ENCODE results near the gene SH3RF2. TPM values are rescaled to one million over a fixed set of nuclear protein-coding genes. Genes with fewer than 3 reads are reported as not detected.

SH3RF2 gene
- polyA plus RNA-seq, 3 donors from 2014 or later: not detected

DNA sequence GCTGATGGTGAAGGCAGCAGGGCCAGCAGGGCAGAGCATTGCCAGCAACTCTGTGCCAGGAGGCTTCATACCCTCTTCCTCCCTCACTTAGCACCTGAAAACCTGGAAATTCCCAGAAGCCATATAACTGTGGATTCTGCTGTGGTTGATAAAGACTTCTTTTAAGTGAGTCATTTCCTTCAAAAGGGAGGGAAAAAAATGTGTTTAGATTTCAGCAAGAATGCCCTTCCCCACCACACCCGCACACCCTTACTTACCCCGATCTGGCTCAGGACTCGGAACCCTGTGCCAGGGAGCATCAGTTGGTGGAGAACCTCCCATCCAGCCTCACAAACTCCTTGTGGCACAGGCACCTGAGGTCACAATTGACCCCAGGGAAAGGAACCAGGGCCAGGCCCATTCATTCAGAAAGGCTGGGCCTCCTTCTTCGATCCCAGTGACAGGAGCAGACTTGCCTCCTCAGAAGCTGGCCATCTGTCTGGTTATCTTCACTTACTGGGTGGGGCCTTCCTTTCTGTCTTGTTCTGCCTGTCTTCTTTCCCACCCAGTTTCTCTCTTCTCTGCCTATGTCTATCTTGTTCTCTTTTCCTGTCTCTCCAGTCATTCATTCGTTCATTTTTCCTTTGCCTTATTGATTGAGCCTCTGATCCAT is 106.4 kb downstream of the SH3RF2 start:
- Mint-ChIP-seq H3K4me3 (no peak overlapping the region), H3K4me1 (no peaks in the 10 kb centered on the region), H3K36me3 (no peaks in the 10 kb centered on the region), H3K9me3 (peaks cover 0 to 1% (median 0%) of the 10 kb centered on the region in 6 donors), H3K27me3 (ENCODE audit: low read depth in 3 of 3) (peaks cover 0 to 10% (median 2%) of the 10 kb centered on the region in 3 donors), H3K27ac (no peak overlapping the region)
- no peak for DNase-seq

DNA sequence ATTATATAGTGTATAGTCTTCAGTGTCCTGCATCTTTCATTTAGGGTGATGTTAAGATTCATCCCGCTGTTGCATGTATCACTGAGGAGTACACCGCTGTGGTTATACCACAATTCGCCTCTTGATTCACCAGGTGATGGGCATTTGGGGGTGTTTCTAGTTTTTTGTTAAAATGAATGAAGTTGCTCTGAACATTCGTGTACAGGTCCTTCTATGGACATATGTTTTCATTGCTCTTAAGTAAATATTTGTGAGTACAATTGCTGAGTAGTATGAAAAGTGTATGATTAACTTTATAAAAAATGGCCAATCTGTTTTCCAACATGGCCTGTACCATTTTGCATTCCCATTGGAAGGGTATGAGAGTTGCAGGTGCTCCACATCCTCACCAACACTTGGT is 107.3 kb downstream of the SH3RF2 start:
- Mint-ChIP-seq H3K4me1 (no peaks in the 10 kb centered on the region), H3K36me3 (no peaks in the 10 kb centered on the region), H3K27me3 (ENCODE audit: low read depth in 3 of 3) (peaks cover 0 to 10% (median 2%) of the 10 kb centered on the region in 3 donors), H3K4me3 (no peak overlapping the region), H3K27ac (no peak overlapping the region), H3K9me3 (peaks cover 0 to 1% (median 0%) of the 10 kb centered on the region in 6 donors)
- DNase-seq: no peak

DNA sequence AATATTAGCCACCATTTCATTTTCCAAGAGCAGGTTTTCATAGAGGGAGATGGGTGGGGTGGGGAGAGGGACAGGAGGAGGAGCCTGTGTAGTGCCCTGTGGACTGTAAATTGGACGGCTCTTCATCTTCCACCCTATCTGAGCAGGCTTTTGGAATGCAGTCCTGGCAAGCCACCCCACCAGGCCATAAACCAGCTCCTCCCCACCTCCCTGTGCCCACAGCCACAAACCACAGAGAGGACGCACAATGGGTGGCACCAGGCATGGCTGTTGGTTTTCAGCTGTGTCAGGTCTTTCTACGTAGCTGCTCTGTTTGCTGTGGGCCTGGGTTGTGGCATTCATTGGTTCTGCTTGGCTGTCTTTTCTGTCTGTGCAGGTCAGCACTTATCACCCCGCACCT is 111.0 kb downstream of the SH3RF2 start:
- Mint-ChIP-seq H3K36me3 (no peaks in the 10 kb centered on the region), H3K4me1 (no peaks in the 10 kb centered on the region), H3K4me3 (no peak overlapping the region), H3K9me3 (peaks cover 0 to 1% (median 0%) of the 10 kb centered on the region in 6 donors), H3K27ac (no peak overlapping the region), H3K27me3 (ENCODE audit: low read depth in 3 of 3) (peaks cover 0 to 3% (median 2%) of the 10 kb centered on the region in 3 donors)
- DNase-seq: no peak

DNA sequence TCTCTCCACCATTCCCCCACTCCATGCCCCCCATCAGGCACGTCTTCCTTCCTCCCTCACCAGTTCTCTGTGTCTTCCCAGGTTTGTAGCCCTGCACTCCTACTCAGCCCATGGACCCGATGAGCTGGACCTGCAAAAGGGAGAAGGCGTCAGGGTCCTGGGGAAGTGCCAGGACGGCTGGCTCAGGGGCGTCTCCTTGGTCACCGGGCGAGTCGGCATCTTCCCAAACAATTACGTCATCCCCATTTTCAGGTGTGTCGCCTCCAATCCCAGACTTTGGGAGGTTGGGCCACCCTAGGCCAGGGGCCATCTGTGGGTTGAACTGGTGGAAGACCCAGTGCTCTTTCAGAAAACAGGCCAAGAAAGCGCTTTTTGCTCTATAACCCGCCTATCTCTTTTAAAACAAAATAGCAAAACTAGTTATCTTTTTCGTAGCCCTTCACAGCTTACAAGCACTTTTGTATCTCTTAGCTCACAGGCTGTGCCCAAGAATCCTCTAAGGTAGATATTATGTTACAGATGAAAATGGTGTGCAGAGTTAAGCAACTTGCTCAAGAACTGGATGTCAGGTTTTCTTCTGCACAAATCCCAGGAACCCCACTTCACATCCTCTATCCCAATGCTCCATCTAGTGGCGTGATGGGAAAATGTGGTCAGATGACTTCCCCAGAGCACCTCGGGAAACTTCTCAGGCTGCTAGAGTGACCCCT is 112.8 kb downstream of the SH3RF2 start:
- H3K9me3 Mint-ChIP-seq: peaks cover 0 to 1% (median 0%) of the 10 kb centered on the region in 6 donors
- H3K36me3 Mint-ChIP-seq: no peaks in the 10 kb centered on the region
- H3K4me3 Mint-ChIP-seq: no peak overlapping the region
- peaks cover 0 to 2% (median 0%) of the 10 kb centered on the region in 3 donors for H3K27me3 Mint-ChIP-seq (ENCODE audit: low read depth in 3 of 3)
- no peak overlapping the region for H3K27ac Mint-ChIP-seq
- H3K4me1 Mint-ChIP-seq: no peaks in the 10 kb centered on the region
- DNase-seq: no peak

DNA sequence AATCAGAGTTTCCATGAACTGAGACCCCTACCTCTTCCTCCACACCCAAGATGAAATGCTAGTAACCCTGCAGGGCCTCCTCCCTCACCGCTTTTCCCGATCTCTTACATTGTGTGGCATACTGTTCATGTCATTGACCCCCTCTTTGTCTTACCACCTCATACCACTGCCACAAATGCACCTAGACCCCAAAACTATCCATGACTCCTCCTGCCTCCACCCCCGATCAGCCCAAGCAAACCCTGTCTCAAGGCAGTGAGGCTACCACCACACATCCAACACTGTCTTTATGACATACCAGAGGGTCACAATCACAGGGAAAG is 113.3 kb downstream of the SH3RF2 start:
- no peak overlapping the region for H3K4me3 Mint-ChIP-seq
- no peaks in the 10 kb centered on the region for H3K4me1 Mint-ChIP-seq
- DNase-seq: no peak
- H3K27ac Mint-ChIP-seq: no peak overlapping the region
- H3K36me3 Mint-ChIP-seq: no peaks in the 10 kb centered on the region
- peaks cover 0 to under 1% (median 0%) of the 10 kb centered on the region in 6 donors for H3K9me3 Mint-ChIP-seq
- peaks cover 0 to 2% (median 0%) of the 10 kb centered on the region in 3 donors for H3K27me3 Mint-ChIP-seq (ENCODE audit: low read depth in 3 of 3)

DNA sequence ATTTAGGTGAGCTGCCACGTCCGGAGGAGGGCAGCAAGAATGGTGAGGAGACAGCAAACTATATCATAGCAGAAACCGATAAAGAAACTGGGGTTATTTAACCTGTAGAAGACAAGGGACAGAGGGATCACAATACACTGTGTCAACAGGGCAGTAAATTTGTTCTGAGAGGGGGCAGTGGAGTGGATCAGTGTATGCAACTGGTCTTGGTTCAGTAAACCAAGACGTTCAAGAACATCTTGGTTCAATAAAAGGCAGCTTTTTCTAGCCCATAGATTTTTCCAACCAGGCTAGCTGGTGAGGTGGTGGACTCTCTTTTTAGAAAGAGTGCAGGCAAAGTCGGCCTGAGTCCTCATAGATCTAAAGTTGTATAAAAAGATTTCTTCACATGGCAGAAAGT is 113.7 kb downstream of the SH3RF2 start:
- Mint-ChIP-seq H3K27ac (no peak overlapping the region), H3K9me3 (no peaks in the 10 kb centered on the region), H3K4me3 (no peak overlapping the region), H3K27me3 (ENCODE audit: low read depth in 3 of 3) (peaks cover 0 to 2% (median 0%) of the 10 kb centered on the region in 3 donors), H3K4me1 (no peaks in the 10 kb centered on the region), H3K36me3 (no peaks in the 10 kb centered on the region)
- no peak for DNase-seq

DNA sequence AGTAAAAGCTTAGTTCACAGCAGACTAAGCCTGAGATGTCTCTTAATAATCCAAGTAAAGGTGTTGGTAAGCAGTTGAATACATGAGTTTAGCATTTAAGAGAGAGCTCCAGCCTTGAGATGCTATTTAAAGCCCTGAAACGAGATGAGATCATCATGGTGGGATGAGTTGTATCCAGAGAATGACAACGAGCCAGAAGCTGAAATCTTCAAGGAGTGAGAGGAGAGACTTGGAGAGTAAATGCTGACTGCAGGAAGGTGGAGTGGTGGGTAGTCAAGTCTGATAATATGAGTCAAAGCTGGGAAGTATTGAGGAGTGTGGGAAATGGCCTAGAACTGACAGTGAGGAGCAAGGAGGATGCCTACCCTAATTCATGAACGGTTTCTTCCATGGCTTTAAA is 115.3 kb downstream of the SH3RF2 start:
- no peaks in the 10 kb centered on the region for H3K4me1 Mint-ChIP-seq
- no peaks in the 10 kb centered on the region for H3K9me3 Mint-ChIP-seq
- no peaks in the 10 kb centered on the region for H3K36me3 Mint-ChIP-seq
- no peak overlapping the region for H3K4me3 Mint-ChIP-seq
- no peak for DNase-seq
- peaks cover 0 to 4% (median 0%) of the 10 kb centered on the region in 3 donors for H3K27me3 Mint-ChIP-seq (ENCODE audit: low read depth in 3 of 3)
- H3K27ac Mint-ChIP-seq: no peak overlapping the region

DNA sequence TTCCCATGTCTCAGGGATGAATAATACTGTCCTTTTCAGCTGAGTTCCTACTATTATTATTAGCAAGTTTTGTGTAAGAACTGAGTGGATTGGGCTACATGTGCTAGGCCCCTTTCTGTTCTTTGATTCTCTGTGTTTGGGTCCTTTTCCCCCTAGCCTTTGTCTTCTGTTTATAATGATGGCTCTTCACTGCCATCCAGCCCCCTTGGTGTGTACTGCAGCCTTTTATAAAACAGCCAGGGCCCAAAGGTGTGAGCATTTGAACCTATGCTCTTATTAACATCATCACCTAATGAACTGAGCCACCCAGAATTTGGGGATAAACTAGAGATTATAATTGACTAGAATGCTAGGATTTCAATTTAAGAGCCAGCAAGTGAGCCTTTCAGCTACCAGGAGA is 116.4 kb downstream of the SH3RF2 start:
- H3K27me3 Mint-ChIP-seq (ENCODE audit: low read depth in 3 of 3): peaks cover 0 to 7% (median 0%) of the 10 kb centered on the region in 3 donors
- no peak overlapping the region for H3K27ac Mint-ChIP-seq
- no peaks in the 10 kb centered on the region for H3K9me3 Mint-ChIP-seq
- no peak overlapping the region for H3K4me3 Mint-ChIP-seq
- DNase-seq: no peak
- no peaks in the 10 kb centered on the region for H3K4me1 Mint-ChIP-seq
- H3K36me3 Mint-ChIP-seq: no peaks in the 10 kb centered on the region

DNA sequence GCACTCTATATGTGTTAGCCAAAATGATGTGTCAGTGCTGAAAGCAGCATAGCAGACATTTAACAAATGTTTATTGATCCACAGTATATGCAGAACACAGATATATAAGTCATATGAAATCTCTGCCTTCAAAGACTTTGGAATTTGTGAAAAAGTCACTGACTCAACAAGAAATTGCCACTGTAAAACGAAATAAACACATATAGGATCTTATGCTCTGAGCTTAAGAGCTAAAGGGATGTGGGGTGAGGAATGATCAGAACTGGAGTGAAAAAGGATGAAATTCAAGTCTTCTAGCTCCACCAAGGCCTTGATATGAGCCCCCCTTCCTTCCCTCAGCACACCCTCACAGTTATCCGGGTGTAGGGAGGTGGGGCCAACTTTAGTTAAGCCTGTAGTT is 119.1 kb downstream of the SH3RF2 start:
- no peaks in the 10 kb centered on the region for H3K9me3 Mint-ChIP-seq
- no peak overlapping the region for H3K27ac Mint-ChIP-seq
- no peaks in the 10 kb centered on the region for H3K4me1 Mint-ChIP-seq
- H3K27me3 Mint-ChIP-seq (ENCODE audit: low read depth in 3 of 3): peaks cover 0 to 8% (median 0%) of the 10 kb centered on the region in 3 donors
- no peak for DNase-seq
- no peak overlapping the region for H3K4me3 Mint-ChIP-seq
- H3K36me3 Mint-ChIP-seq: no peaks in the 10 kb centered on the region

DNA sequence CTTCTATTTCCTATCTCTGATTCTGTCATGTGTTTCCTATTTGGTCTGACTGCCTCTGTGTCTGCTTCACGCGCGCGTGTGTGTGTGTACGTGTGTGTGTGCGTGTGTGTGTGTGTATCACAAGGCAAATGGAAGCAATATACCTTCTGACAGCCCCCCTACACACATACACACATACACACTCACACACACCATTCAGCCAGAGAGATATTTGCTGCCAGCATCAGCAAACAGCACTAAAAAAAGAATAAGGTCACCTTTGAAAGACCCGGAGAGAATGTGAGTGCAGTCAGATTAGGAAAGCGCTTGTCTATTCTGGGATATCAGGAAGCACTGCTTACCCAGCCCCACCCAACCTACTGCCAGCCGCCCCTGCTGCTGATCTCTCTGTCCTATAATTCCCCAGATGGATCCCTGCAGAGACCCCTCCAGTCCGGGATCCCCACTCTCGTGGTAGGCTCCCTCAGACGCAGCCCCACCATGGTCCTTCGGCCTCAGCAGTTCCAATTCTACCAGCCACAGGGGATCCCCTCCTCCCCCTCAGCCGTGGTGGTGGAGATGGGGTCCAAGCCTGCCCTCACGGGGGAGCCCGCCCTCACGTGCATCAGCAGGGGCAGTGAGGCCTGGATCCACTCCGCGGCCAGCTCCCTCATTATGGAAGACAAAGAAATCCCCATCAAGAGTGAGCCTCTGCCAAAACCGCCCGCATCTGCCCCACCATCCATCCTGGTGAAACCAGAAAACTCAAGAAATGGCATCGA is 123.3 kb downstream of the SH3RF2 start:
- Mint-ChIP-seq H3K9me3 (no peaks in the 10 kb centered on the region), H3K27ac (no peak overlapping the region)

DNA sequence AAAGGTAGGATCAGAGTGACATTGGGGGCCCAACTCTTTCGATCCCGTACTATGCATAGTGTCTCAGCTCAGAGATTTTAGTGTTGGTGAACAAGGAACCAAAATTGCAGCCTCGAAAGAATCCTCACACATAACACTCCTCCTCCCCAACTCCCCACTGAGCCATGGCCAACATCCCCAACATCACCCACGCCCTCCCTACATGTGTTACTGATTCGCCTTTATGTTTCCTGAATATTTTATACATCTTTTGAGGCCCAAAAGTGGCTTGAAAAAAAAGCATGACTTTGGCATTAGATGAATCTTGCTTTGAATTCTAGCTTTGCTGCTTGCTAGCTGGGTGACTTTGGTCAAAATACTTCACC is 123.8 kb downstream of the SH3RF2 start:
- DNase-seq: no peak
- Mint-ChIP-seq H3K4me3 (no peak overlapping the region), H3K4me1 (no peaks in the 10 kb centered on the region), H3K36me3 (no peaks in the 10 kb centered on the region), H3K27ac (no peak overlapping the region), H3K9me3 (no peaks in the 10 kb centered on the region), H3K27me3 (ENCODE audit: low read depth in 3 of 3) (peaks cover 0 to 8% (median 0%) of the 10 kb centered on the region in 3 donors)

More for the DNA sequence above, 123.3 kb downstream of the SH3RF2 start:
- no peak for DNase-seq
- Mint-ChIP-seq H3K4me1 (no peaks in the 10 kb centered on the region), H3K36me3 (no peaks in the 10 kb centered on the region), H3K4me3 (no peak overlapping the region), H3K27me3 (ENCODE audit: low read depth in 3 of 3) (peaks cover 0 to 8% (median 0%) of the 10 kb centered on the region in 3 donors)

DNA sequence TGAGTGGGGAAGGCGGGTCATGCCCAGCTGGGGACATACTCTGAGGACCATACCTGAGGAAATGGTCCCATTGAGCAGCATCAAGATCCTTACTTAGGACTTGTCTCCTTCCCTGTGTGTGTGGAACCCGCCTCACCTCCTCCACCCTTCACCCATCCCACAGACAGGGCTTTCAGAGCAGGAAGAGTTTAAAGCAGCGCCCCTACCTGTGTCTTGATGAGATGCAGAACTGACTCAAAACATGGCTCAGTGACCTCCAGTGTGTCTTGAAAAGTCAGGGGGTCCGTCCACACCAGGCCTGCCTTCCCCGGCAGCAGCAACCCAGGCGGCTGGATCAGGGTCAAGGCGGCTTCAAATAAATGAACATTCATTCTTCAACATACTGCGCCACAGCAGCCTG is 130.6 kb downstream of the SH3RF2 start:
- Mint-ChIP-seq H3K27me3 (ENCODE audit: low read depth in 3 of 3) (peaks cover 0 to 4% (median 3%) of the 10 kb centered on the region in 3 donors), H3K4me3 (no peak overlapping the region), H3K27ac (no peak overlapping the region), H3K4me1 (no peaks in the 10 kb centered on the region), H3K9me3 (peaks cover 0 to 2% (median 0%) of the 10 kb centered on the region in 6 donors), H3K36me3 (no peaks in the 10 kb centered on the region)
- DNase-seq: no peak

DNA sequence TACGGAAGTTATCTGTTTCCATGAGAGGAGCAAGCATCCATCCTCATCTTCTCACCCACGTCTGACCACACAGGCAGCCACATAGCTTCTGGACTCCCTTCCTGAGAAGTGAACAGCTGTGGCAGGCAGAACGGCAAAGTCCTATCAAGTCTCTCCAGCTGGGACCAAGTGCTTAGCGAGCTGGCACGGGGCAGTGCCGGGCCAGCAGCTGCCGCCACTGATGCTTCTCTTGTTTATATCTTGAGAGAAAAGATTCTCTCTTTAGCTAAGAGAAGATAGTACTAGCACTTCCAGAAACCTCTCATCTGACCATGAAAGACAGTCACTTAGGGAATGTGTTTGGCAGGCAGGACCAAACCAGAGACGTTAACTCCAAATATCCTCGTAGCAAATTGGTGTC is 131.8 kb downstream of the SH3RF2 start:
- H3K36me3 Mint-ChIP-seq: no peaks in the 10 kb centered on the region
- H3K27ac Mint-ChIP-seq: no peak overlapping the region
- peaks cover 0 to 4% (median 0%) of the 10 kb centered on the region in 6 donors for H3K9me3 Mint-ChIP-seq
- DNase-seq: no peak
- H3K27me3 Mint-ChIP-seq (ENCODE audit: low read depth in 3 of 3): peaks cover 0 to 4% (median 4%) of the 10 kb centered on the region in 3 donors
- no peak overlapping the region for H3K4me3 Mint-ChIP-seq
- H3K4me1 Mint-ChIP-seq: no peaks in the 10 kb centered on the region

Data from immature natural killer cell (primary cell).